GM12878 (cell line): ENCODE results near the gene PRR16. TPM values are rescaled to one million over a fixed set of nuclear protein-coding genes. Genes with fewer than 3 reads are reported as not detected.
"Not testable (repeated sequence)": the region's sequence is repeated elsewhere in the genome, so short reads cannot be mapped to it uniquely, and the experiment has no call there.

Source experiments
- ATAC-seq: fragments of 200-7000 bp; cut with Tn5 transposase; 3 replicates; pipeline ENCODE4 v1.9.1; 2020; ENCODE audit warnings: mild to moderate bottlenecking, moderate library complexity
- BruUV-seq: library from RNA; stranded (reverse); fragments of 400-500 nt; replicated peaks from 2 replicates; lab custom pipeline; 2021; lab: Mats Ljungman, UMichigan
- CTCF ChIA-PET: fragments of 300-600 bp; sonication (Branson Sonifier 250); formaldehyde crosslinking; extraction: SDS; loops from one replicate; lab custom pipeline; 2021; ENCODE audit warnings: inconsistent platforms; lab: Yijun Ruan, JAX
- POLR2A ChIA-PET: fragments of 350-600 bp; formaldehyde crosslinking; extraction: SDS; loops from one replicate; lab custom pipeline; 2021; ENCODE audit warnings: inconsistent platforms; lab: Charles Lee
- RAD21 ChIA-PET: fragments of 300-600 bp; sonication (Branson Sonifier 250); formaldehyde crosslinking; loops from one replicate; lab custom pipeline; 2023; ENCODE audit warnings: antibody characterized with exemption; ENCODE audit not compliant: unreplicated experiment; lab: Charles Lee
- SMC1A ChIA-PET: fragments of 300-600 bp; sonication (Branson Sonifier 250); formaldehyde crosslinking; loops from one replicate; lab custom pipeline; 2023; ENCODE audit not compliant: unreplicated experiment, uncharacterized antibody; lab: Charles Lee
- DNase-seq: peaks from one replicate; pipeline ENCODE4 v3.0.0-alpha.2; 2011; ENCODE audit warnings: low read depth, low spot score
- FAIRE-seq: peaks from 3 replicates; lab custom pipeline; 2011; peaks lifted over from hg19 to GRCh38; lab: Jason Lieb, UNC
- H2AFZ ChIP-seq: 2 replicates; pipeline ENCODE4 v1.6.0; 2011; ENCODE audit warnings: low read depth, low read length, control low read depth; ENCODE audit not compliant: control insufficient read depth
- H3K27ac ChIP-seq: 2 replicates; pipeline ENCODE4 v1.5.1; 2011; ENCODE audit warnings: control low read depth; ENCODE audit not compliant: control insufficient read depth, insufficient read depth
- H3K27me3 ChIP-seq, 2 experiments: replicated peaks in 1 of 2; 2 replicates each; pipeline versions ENCODE4 v1.6.0 to v1.6.1; 2011; ENCODE audit warnings: low read length in 1 of 2; ENCODE audit not compliant: control insufficient read depth in 2 of 2, insufficient read depth in 2 of 2
- H3K36me3 ChIP-seq, 2 experiments: 2 replicates each; pipeline ENCODE4 v1.5.1; 2011; ENCODE audit warnings: low read length in 1 of 2; ENCODE audit not compliant: control insufficient read depth in 2 of 2, insufficient read depth in 2 of 2
- H3K4me1 ChIP-seq: 2 replicates; pipeline ENCODE4 v1.6.1; 2011; ENCODE audit warnings: mild to moderate bottlenecking, low read length, moderate library complexity, mixed read lengths; ENCODE audit not compliant: control insufficient read depth, insufficient read depth
- H3K4me2 ChIP-seq: 2 replicates; pipeline ENCODE4 v1.6.0; 2011; ENCODE audit warnings: control low read depth; ENCODE audit not compliant: control insufficient read depth, insufficient read depth
- H3K4me3 ChIP-seq: fragments of 200-600 bp; sonication (generic); 2 replicates; pipeline ENCODE4 v1.5.1; 2016
- H3K79me2 ChIP-seq: 2 replicates; pipeline ENCODE4 v1.6.0; 2011; ENCODE audit warnings: low read length; ENCODE audit not compliant: control insufficient read depth, insufficient read depth
- H3K9ac ChIP-seq: 2 replicates; pipeline ENCODE4 v1.8.0; 2011; ENCODE audit warnings: low read length, control low read depth, mixed read lengths; ENCODE audit not compliant: control insufficient read depth, insufficient read depth
- H3K9me3 ChIP-seq: replicated peaks from 3 replicates; pipeline ENCODE4 v1.5.1; 2011; ENCODE audit warnings: mild to moderate bottlenecking, low read length; ENCODE audit not compliant: control insufficient read depth, insufficient read depth
- H4K20me1 ChIP-seq: 2 replicates; pipeline ENCODE4 v1.6.0; 2011; ENCODE audit not compliant: control insufficient read depth, insufficient read depth
- ASH2L ChIP-seq: fragments of 300-600, 200-600 bp; sonication (generic); IDR thresholded peaks from 2 replicates; pipeline ENCODE4 v1.6.1; 2017; ENCODE audit warnings: low read depth, mild to moderate bottlenecking, borderline replicate concordance
- ATF7 ChIP-seq: fragments of 450-650 bp; IDR thresholded peaks from 2 replicates; pipeline ENCODE4 v1.6.1; 2016; ENCODE audit warnings: low read depth, mild to moderate bottlenecking
- BACH1 ChIP-seq: fragments of 450-650 bp; IDR thresholded peaks from 2 replicates; pipeline ENCODE4 v1.6.1; 2017; ENCODE audit warnings: mild to moderate bottlenecking, borderline replicate concordance
- BHLHE40 ChIP-seq, 2 experiments: fragments of 450-650 bp in 1 of 2; IDR thresholded peaks; 2 replicates each; pipeline ENCODE4 v1.6.1; 2011 to 2017; ENCODE audit warnings: low read depth in 2 of 2, borderline replicate concordance in 1 of 2, improper control_type of control experiment in 1 of 2, low read length in 1 of 2, mild to moderate bottlenecking in 1 of 2
- BMI1 ChIP-seq: fragments of 450-650 bp; IDR thresholded peaks from 2 replicates; pipeline ENCODE4 v1.6.1; 2016; ENCODE audit warnings: mild to moderate bottlenecking, moderate library complexity, borderline replicate concordance
- CHD2 ChIP-seq: IDR thresholded peaks from 2 replicates; pipeline ENCODE4 v1.6.1; 2011; ENCODE audit warnings: low read depth, low read length, improper control_type of control experiment, borderline replicate concordance
- FOXM1 ChIP-seq: IDR thresholded peaks from 2 replicates; pipeline ENCODE4 v1.6.1; 2012; ENCODE audit warnings: low read depth, mild to moderate bottlenecking, inconsistent platforms, low read length, moderate library complexity
- HDAC2 ChIP-seq: fragments of 200-600 bp; sonication (generic); IDR thresholded peaks from 2 replicates; pipeline ENCODE4 v1.6.1; 2017
- NFYB ChIP-seq: IDR thresholded peaks from 2 replicates; pipeline ENCODE4 v1.6.1; 2011; ENCODE audit warnings: low read depth, mild to moderate bottlenecking, low read length, improper control_type of control experiment, moderate library complexity; ENCODE audit not compliant: insufficient read depth
- NRF1 ChIP-seq: conservative IDR thresholded peaks from 2 replicates; pipeline ENCODE4 v1.6.1; 2011; ENCODE audit warnings: mild to moderate bottlenecking, low read depth, low read length, improper control_type of control experiment
- POLR2AphosphoS2 ChIP-seq: IDR thresholded peaks from 2 replicates; pipeline ENCODE4 v1.6.1; 2011; ENCODE audit warnings: low read depth, mild to moderate bottlenecking, low read length, improper control_type of control experiment, moderate library complexity
- SMC3 ChIP-seq: IDR thresholded peaks from 2 replicates; pipeline ENCODE4 v1.6.1; 2011; ENCODE audit warnings: low read length, improper control_type of control experiment, borderline replicate concordance
- SREBF2 ChIP-seq: IDR thresholded peaks from 2 replicates; pipeline ENCODE4 v1.6.1; 2012; ENCODE audit warnings: mild to moderate bottlenecking, low read length
- WGBS: methylation state at CpG from one replicate; pipeline ENCODE4 v1.1.6; 2016; ENCODE audit warnings: low lambda C conversion rate; ENCODE audit not compliant: insufficient replicate concordance, insufficient coverage; ENCODE audit errors: missing lambda C conversion rate; 5-methylcytosine and 5-hydroxymethylcytosine counted together
- in situ Hi-C: fragments of 300-500 bp; cut with MboI; formaldehyde crosslinking; loops from 9 replicates; pipeline ENCODE4 v1.14.3; 2018; ENCODE audit warnings: mixed read lengths
- intact Hi-C: fragments of 100-400 bp; cut with micrococcal nuclease; formaldehyde crosslinking; loops from one replicate; pipeline ENCODE4 v1.14.2; 2022; ENCODE audit not compliant: unreplicated experiment
- polyA plus RNA-seq, 11 experiments: library from polyadenylated mRNA; depleted of rRNA in 4 of 11; unstranded in 6 of 11; stranded (reverse) in 5 of 11; fragments of >200 nt; fragmentation: Nextera tagmentation in 4 of 11; fragmentation: Illumina TruSeq in 1 of 11; extraction: Ambion mirVana in 4 of 11; extraction: Trizol in 1 of 11; gene quantifications; 1 replicate in 1 of 11; 2 replicates in 10 of 11; pipeline versions ENCODE4 v1.2.1 to v1.2.3, GENCODE V29; 2011 to 2016; ENCODE audit warnings: inconsistent platforms in 2 of 11, missing spikeins in 2 of 11, low read depth in 1 of 11
- total RNA-seq, 4 experiments: library from RNA; depleted of rRNA in 3 of 4; stranded (reverse); fragments of >200 nt in 3 of 4; fragmentation: Illumina TruSeq in 1 of 4; extraction: Trizol in 1 of 4; gene quantifications; 2 replicates each; pipeline versions ENCODE4 v1.2.1 to v1.2.3, GENCODE V29; 2013 to 2021
- TF ChIP-seq, protein P1 (sequence below): fragments of 450-650 bp; IDR thresholded peaks from 2 replicates; pipeline ENCODE4 v1.6.1; 2016; ENCODE audit warnings: mild to moderate bottlenecking

The PRR16 gene
- total and polyA plus RNA-seq, 10 of the 15 experiments (the other 5 are each of a cell fraction or from before 2014, with no cell fraction given) = not detected

DNA sequence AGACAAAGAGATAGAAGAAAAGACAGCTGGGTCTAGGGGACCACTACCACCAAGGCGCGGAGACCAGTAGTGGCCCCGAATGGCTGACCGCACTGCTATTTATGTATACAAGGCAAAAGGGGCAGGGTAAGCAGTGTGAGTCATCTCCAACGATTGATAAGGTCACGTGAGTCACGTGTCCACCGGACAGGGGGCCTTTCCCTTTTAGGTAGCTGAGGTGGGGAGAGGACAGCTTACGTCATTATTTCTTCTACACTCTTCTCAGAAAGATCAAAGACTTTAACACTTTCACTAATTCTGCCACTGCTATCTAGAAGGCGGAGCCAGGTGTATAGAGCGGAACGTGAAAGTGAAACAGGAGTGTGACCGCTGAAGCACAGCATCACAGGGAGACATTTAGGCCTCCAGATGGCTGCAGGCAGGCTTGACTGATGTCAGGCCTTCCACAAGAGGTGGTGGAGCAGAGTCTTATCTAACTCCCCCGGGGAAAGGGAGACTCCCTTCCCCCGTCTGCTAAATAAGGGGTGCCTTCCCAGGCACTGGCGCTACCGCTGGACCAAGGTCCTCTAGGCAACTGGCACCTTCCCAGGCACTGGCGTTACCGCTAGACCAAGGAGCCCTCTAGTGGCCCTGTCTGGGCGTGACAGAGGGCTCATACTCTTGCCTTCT is 6.1 kb upstream of the PRR16 start (continued):
- TF ChIP-seq SREBF2 = no peak

DNA sequence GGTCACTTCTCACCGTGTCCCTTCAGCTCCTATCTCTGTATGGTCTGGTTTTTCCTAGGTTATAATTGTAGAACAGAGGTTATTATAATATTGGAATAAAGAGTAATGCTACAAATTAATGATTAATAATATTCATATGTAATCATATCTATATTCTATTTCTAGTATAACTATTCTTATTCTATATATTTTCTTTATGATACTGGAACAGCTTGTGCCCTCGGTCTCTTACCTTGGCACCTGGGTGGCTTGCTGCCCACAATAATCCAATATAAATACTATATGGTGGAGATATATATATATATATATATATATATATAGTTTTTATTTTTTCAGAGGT is 5.6 kb upstream of the PRR16 start:
- H3K27me3 ChIP-seq, H2AFZ ChIP-seq, BruUV-seq, ATAC-seq, H3K36me3 ChIP-seq, H3K9ac ChIP-seq, POLR2A ChIA-PET, H3K4me1 ChIP-seq, FAIRE-seq, RAD21 ChIA-PET, H4K20me1 ChIP-seq, H3K9me3 ChIP-seq, H3K79me2 ChIP-seq, DNase-seq, H3K4me3 ChIP-seq: not testable (repeated sequence)
- 0 out of 2 replicates have a peak overlapping the region, but pooled peaks have one; percentile 53 for H3K27ac ChIP-seq
- in situ Hi-C loops (loop anchor here (10.0 to 25.0 kb wide), 3 partner anchors 984 to 1471 kb away; partner anchors contain the start of gene DTWD2), intact Hi-C loops (loop anchor here (1.0 kb wide), 1 partner anchor 987 kb away; no protein-coding TSS in a partner anchor)
- WGBS = 33% methylated on average over 2 of the region's 2 CpGs
- 0 out of 2 replicates have a peak overlapping the region, but pooled peaks have one; percentile 6 for H3K4me2 ChIP-seq
- ChIA-PET CTCF (interaction anchor here (0.7 to 2.4 kb wide), 7 partner anchors 12 to 1002 kb away, joined by 3 to 7 read pairs (median 3); no protein-coding TSS in a partner anchor), SMC1A (interaction anchor here (0.7 to 1.5 kb wide), 3 partner anchors 10 to 503 kb away, joined by 3 to 5 read pairs (median 3); no protein-coding TSS in a partner anchor)

GRCh38 chr5:120461251-120461650 is 2.8 kb upstream of the PRR16 start:
- ATAC-seq (no peak), DNase-seq (no peak), FAIRE-seq (no peak)
- WGBS = 67% methylated on average over 2 of the region's 2 CpGs
- Histone ChIP-seq H3K4me3 (no peak overlapping the region), H3K4me1 (peaks cover 6% of the 10 kb centered on the region; the same call in 1 of the 2 replicates), H4K20me1 (no peaks in the 10 kb centered on the region), H3K36me3 (no peaks in the 10 kb centered on the region), H2AFZ (no peak overlapping the region), H3K9me3 (no peaks in the 10 kb centered on the region), H3K27me3 (peaks cover 9% of the 10 kb centered on the region in 2 experiments; a peak in 3 of 4 replicates), H3K9ac (no peak overlapping the region), H3K27ac (no peak overlapping the region), H3K4me2 (no peak overlapping the region), H3K79me2 (no peaks in the 10 kb centered on the region)
- ChIA-PET POLR2A (no interaction called here), SMC1A (interaction anchor here (0.6 kb wide), 1 partner anchor 129 kb away, joined by 3 read pairs; no protein-coding TSS in a partner anchor), CTCF (no interaction called here), RAD21 (no interaction called here)
- intact Hi-C loops = no loop called here
- BruUV-seq = no TSS peak
- in situ Hi-C loops = loop anchor here (25.0 kb wide), 2 partner anchors 1174 to 1474 kb away; partner anchors contain the start of gene DTWD2
- TF ChIP-seq NFYB = no peak
- TF ChIP-seq ASH2L = no peak
- TF ChIP-seq SMC3 = no peak
- no peak for TF ChIP-seq POLR2AphosphoS2
- TF ChIP-seq FOXM1 = no peak
- no peak for TF ChIP-seq BACH1
- no peak for TF ChIP-seq NRF1
- no peak for TF ChIP-seq CHD2
- TF ChIP-seq BMI1 = no peak
- TF ChIP-seq, protein P1, sequence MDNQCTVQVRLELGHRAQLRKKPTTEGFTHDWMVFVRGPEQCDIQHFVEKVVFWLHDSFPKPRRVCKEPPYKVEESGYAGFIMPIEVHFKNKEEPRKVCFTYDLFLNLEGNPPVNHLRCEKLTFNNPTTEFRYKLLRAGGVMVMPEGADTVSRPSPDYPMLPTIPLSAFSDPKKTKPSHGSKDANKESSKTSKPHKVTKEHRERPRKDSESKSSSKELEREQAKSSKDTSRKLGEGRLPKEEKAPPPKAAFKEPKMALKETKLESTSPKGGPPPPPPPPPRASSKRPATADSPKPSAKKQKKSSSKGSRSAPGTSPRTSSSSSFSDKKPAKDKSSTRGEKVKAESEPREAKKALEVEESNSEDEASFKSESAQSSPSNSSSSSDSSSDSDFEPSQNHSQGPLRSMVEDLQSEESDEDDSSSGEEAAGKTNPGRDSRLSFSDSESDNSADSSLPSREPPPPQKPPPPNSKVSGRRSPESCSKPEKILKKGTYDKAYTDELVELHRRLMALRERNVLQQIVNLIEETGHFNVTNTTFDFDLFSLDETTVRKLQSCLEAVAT = no peak
- no peak for TF ChIP-seq BHLHE40 (IDR thresholded peaks at IDR 0.05; ENCODE audit: borderline replicate concordance in 1 of 2, low read depth in 2 of 2, low read length in 1 of 2)
- no peak for TF ChIP-seq HDAC2
- no peak for TF ChIP-seq ATF7
